ENCODE measurements around the gene ZBTB42. TPM values are rescaled to one million over a fixed set of nuclear protein-coding genes. Genes with fewer than 3 reads are reported as not detected.
"Not testable (repeated sequence)": the region's sequence is repeated elsewhere in the genome, so short reads cannot be mapped to it uniquely, and the experiment has no call there.

The ZBTB42 gene
- total and polyA plus RNA-seq, 4 experiments from 2014 or later: 2.0 to 12.3 (median 6.9) TPM

DNA sequence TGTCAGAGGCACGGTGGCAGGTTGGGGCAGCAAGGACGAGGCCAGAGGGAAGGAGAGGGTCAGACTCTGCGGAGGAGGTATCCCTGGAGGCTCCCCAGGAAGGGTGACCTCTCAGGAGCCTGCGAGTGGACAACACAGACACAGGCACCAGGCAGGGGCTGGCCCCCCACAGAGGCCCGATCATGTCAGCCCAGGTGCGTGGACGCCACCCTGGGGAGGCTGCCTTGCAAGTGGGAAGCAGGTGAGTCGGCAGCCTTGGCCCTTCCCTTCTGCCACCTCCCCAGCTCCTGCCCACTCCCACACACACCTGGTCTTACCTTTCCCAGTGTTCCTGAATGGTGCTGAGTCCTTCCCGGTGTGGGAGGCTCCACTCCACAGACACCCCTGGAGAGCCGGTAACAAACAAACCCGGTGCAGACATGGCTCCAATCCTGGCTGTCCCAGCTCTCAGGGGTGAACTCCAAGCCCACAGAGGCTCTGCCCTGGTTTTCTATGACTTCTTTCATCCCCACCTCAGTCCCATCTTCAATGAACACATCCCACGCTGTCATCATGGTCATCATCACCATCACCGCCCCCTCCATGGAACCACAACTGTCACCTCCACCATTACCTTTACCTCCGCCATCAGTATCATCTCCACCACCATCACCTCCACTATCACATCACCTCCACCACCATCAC, 5.2 kb downstream of the ZBTB42 start:
- Histone ChIP-seq H3K36me3 (ENCODE audit: insufficient read depth, low read length) (no peaks in the 10 kb centered on the region), H3K27me3 (ENCODE audit: insufficient read depth, low read length) (no peaks in the 10 kb centered on the region), H3K9me3 (ENCODE audit: control insufficient read depth in 1 of 2, low read length in 2 of 2) (no peaks in the 10 kb centered on the region), H3K27ac (ENCODE audit: low read depth, low read length) (no peak overlapping the region), H3K4me3 (ENCODE audit: low read length in 2 of 2) (no peak overlapping the region), H3K4me1 (ENCODE audit: insufficient read depth, low read length) (peaks cover 26% of the 10 kb centered on the region)
- intact Hi-C loops (cut with micrococcal nuclease): no loop called here
- H3K27ac Mint-ChIP-seq: peak overlapping the region in 2 of 7 donors; percentile 19 to 30
- H3K36me3 Mint-ChIP-seq: peaks cover 0 to 2% of the 10 kb centered on the region in 2 donors
- H3K4me3 Mint-ChIP-seq: no peak overlapping the region
- DNase-seq: peak in 1 of 5 donors; percentile 14
- ChIA-PET CTCF (ENCODE audit: partially characterized antibody) (interaction anchor here (1.7 kb wide), 1 partner anchor 20 kb away, joined by 5 read pairs; no protein-coding TSS in a partner anchor), POLR2A (ENCODE audit: partially characterized antibody) (no interaction called here)
- H3K4me1 Mint-ChIP-seq: peaks cover 4 to 32% (median 15%) of the 10 kb centered on the region in 4 donors
- no peaks in the 10 kb centered on the region for H3K27me3 Mint-ChIP-seq
- H3K9me3 Mint-ChIP-seq: no peaks in the 10 kb centered on the region

DNA sequence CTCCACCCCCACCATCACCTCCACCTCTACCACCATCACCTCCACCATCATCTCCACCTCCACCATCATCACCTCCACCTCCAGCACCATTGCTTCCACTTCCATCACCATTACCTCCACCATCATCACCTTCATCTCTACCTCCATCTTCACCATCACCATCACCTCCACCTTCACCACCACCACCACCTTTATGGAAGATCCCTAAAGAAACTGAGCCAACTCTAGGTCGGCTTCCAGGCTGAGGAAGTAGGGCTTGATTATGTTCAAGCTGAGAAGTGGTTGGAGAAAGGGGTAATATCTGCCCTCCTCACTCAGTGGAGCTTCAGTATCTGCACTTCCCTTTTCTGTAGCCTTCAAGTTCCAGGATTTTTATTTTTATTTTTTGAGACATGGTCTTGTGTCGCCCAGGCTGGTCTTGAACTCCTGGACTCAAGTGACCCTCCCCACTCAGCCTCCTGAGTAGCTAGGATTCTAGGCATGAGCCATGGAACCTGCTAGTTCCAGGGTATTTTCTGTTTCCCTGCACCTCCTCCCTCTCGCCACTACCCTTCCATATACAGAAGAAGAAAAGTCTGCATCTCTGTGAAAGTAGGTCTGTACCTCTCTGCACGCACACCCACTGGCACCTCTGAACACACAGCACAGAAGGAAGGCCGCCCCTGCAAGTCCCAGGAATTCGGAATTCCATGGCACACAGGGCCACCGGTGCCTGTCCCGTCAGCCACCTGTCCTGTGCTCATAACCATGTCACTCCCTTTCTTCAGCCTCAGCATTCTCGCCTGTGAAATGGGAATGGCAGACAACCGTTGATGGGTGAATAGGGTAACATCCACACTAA, 5.9 kb downstream of the ZBTB42 start:
- no peak overlapping the region for H3K4me3 Mint-ChIP-seq
- Histone ChIP-seq H3K4me3 (ENCODE audit: low read length in 2 of 2) (no peak overlapping the region), H3K4me1 (ENCODE audit: insufficient read depth, low read length) (peaks cover 20% of the 10 kb centered on the region), H3K27ac (ENCODE audit: low read depth, low read length) (no peak overlapping the region), H3K36me3 (ENCODE audit: insufficient read depth, low read length) (no peaks in the 10 kb centered on the region), H3K9me3 (ENCODE audit: control insufficient read depth in 1 of 2, low read length in 2 of 2) (no peaks in the 10 kb centered on the region), H3K27me3 (ENCODE audit: insufficient read depth, low read length) (no peaks in the 10 kb centered on the region)
- intact Hi-C loops (cut with micrococcal nuclease): no loop called here
- peaks cover 4 to 24% (median 11%) of the 10 kb centered on the region in 4 donors for H3K4me1 Mint-ChIP-seq
- CTCF ChIA-PET (ENCODE audit: partially characterized antibody): interaction anchor here (1.7 kb wide), 1 partner anchor 19 kb away, joined by 5 read pairs; no protein-coding TSS in a partner anchor
- DNase-seq: peak in 1 of 5 donors; percentile 11
- H3K9me3 Mint-ChIP-seq: no peaks in the 10 kb centered on the region
- POLR2A ChIA-PET (ENCODE audit: partially characterized antibody): no interaction called here
- peak overlapping the region in 3 of 7 donors; percentile 19 to 62 (median 30) for H3K27ac Mint-ChIP-seq
- H3K27me3 Mint-ChIP-seq: no peaks in the 10 kb centered on the region
- H3K36me3 Mint-ChIP-seq: peaks cover 0 to 2% of the 10 kb centered on the region in 2 donors

DNA sequence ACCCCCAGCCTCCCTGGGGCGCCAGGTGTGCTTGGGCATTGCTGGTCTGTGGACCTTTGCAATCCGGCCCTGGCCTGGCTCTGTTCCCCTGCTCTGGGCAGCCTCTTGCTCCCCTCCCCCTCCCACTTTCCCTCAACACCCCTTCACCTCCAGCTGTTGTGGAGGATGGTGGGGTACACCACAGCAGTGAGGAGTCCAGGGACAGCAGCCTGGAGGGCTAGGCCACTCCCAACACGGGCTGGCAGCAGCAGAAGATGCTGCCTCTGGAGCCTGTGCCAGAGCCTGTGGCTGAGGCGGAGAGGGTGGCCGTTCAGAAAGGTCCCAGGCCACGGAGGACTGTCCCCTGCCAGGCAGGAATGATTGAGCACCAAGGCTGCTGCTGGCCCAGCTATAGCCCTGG, 7.6 kb downstream of the ZBTB42 start:
- DNase-seq: no peak
- no peaks in the 10 kb centered on the region for H3K27me3 Mint-ChIP-seq
- ChIA-PET POLR2A (ENCODE audit: partially characterized antibody) (no interaction called here), CTCF (ENCODE audit: partially characterized antibody) (no interaction called here)
- Histone ChIP-seq H3K4me1 (ENCODE audit: insufficient read depth, low read length) (peaks cover 10% of the 10 kb centered on the region), H3K27ac (ENCODE audit: low read depth, low read length) (no peak overlapping the region), H3K27me3 (ENCODE audit: insufficient read depth, low read length) (no peaks in the 10 kb centered on the region), H3K4me3 (ENCODE audit: low read length in 2 of 2) (no peak overlapping the region), H3K9me3 (ENCODE audit: control insufficient read depth in 1 of 2, low read length in 2 of 2) (no peaks in the 10 kb centered on the region), H3K36me3 (ENCODE audit: insufficient read depth, low read length) (no peaks in the 10 kb centered on the region)
- intact Hi-C loops (cut with micrococcal nuclease): no loop called here
- no peaks in the 10 kb centered on the region for H3K9me3 Mint-ChIP-seq
- H3K4me1 Mint-ChIP-seq: peaks cover 3 to 11% (median 7%) of the 10 kb centered on the region in 4 donors
- no peak overlapping the region for H3K4me3 Mint-ChIP-seq
- H3K27ac Mint-ChIP-seq: no peak overlapping the region
- no peaks in the 10 kb centered on the region for H3K36me3 Mint-ChIP-seq

DNA sequence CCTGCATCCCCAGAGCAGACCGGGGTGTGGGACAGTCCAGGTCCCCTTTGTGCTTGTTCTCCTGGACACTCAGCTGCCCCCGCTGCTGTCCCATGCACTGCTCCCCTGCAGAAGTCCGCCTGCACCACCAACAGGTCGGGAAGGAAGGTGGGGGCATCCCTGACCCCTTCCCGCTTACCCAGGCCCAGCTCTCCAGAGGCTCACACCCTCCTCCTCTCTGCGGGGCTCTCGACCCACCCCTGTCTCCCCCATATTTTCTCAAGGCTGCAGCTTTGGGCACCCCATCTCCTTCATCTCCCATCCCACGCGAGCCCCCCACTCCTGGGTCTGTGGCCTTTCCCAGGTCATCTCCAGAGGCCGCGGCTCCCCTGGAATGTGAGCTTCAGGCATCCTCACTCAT, 9.4 kb downstream of the ZBTB42 start:
- Histone ChIP-seq H3K36me3 (ENCODE audit: insufficient read depth, low read length) (no peaks in the 10 kb centered on the region), H3K27ac (ENCODE audit: low read depth, low read length) (no peak overlapping the region), H3K4me1 (ENCODE audit: insufficient read depth, low read length) (peaks cover 16% of the 10 kb centered on the region), H3K27me3 (ENCODE audit: insufficient read depth, low read length) (no peaks in the 10 kb centered on the region), H3K4me3 (ENCODE audit: low read length in 2 of 2) (no peak overlapping the region), H3K9me3 (ENCODE audit: control insufficient read depth in 1 of 2, low read length in 2 of 2) (no peaks in the 10 kb centered on the region)
- H3K9me3 Mint-ChIP-seq: no peaks in the 10 kb centered on the region
- no peak overlapping the region for H3K4me3 Mint-ChIP-seq
- no peaks in the 10 kb centered on the region for H3K27me3 Mint-ChIP-seq
- POLR2A ChIA-PET (ENCODE audit: partially characterized antibody): interaction anchor here (2.8 kb wide), 1 partner anchor 9 kb away, joined by 16 read pairs; the partner anchor contains the start of gene ZBTB42
- CTCF ChIA-PET (ENCODE audit: partially characterized antibody): no interaction called here
- peaks cover 9 to 18% (median 12%) of the 10 kb centered on the region in 4 donors for H3K4me1 Mint-ChIP-seq
- peak in 1 of 5 donors; percentile 21 for DNase-seq
- H3K36me3 Mint-ChIP-seq: no peaks in the 10 kb centered on the region
- intact Hi-C loops (cut with micrococcal nuclease): no loop called here
- no peak overlapping the region for H3K27ac Mint-ChIP-seq

- DNase-seq: no peak
- H3K9me3 ChIP-seq (ENCODE audit: control insufficient read depth in 1 of 2, low read length in 2 of 2): no peaks in the 10 kb centered on the region
- no peak overlapping the region for H3K4me3 ChIP-seq (ENCODE audit: low read length in 2 of 2)
- H3K36me3 Mint-ChIP-seq: no peaks in the 10 kb centered on the region
- no peaks in the 10 kb centered on the region for H3K27me3 ChIP-seq (ENCODE audit: insufficient read depth, low read length)
- H3K27me3 Mint-ChIP-seq: no peaks in the 10 kb centered on the region
- H3K4me1 ChIP-seq (ENCODE audit: insufficient read depth, low read length): peaks cover 29% of the 10 kb centered on the region
- intact Hi-C loops (cut with micrococcal nuclease): no loop called here
- peak overlapping the region in 2 of 7 donors; percentile 18 to 68 for H3K27ac Mint-ChIP-seq
- H3K4me3 Mint-ChIP-seq: no peak overlapping the region
- H3K36me3 ChIP-seq (ENCODE audit: insufficient read depth, low read length): no peaks in the 10 kb centered on the region
- CTCF ChIA-PET (ENCODE audit: partially characterized antibody): interaction anchor here (1.5 kb wide), 1 partner anchor 45 kb away, joined by 5 read pairs; no protein-coding TSS in a partner anchor
- H3K9me3 Mint-ChIP-seq: no peaks in the 10 kb centered on the region
- no peak overlapping the region for H3K27ac ChIP-seq (ENCODE audit: low read depth, low read length)
- POLR2A ChIA-PET (ENCODE audit: partially characterized antibody): no interaction called here
- peaks cover 12 to 35% (median 19%) of the 10 kb centered on the region in 4 donors for H3K4me1 Mint-ChIP-seq
These were observed 12.4 kb downstream of the ZBTB42 start for GRCh38 chr14:104813286-104813685.

DNA sequence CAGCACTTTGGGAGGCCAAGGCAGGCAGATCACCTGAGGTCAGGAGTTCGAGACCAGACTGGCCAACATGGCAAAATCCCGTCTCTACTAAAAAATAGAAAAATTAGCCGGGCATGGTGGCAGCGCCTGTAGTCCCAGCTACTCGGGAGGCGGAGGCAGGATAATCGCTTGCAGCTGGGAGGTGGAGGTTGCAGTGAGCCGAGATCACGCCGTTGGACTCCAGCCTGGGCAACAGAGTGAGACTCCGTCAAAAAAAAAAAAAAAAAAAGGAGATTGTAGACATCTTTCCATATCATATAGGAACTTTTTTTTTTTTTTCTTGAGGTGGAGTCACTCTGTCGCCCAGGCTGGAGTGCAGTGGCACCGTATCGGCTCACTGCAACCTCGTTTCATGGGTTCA, 13.8 kb downstream of the ZBTB42 start:
- CTCF ChIA-PET (ENCODE audit: partially characterized antibody); H3K36me3 ChIP-seq (ENCODE audit: insufficient read depth, low read length); intact Hi-C loops (cut with micrococcal nuclease); H3K36me3 Mint-ChIP-seq; DNase-seq; H3K4me3 ChIP-seq (ENCODE audit: low read length in 2 of 2); POLR2A ChIA-PET (ENCODE audit: partially characterized antibody); H3K9me3 Mint-ChIP-seq; H3K9me3 ChIP-seq (ENCODE audit: control insufficient read depth in 1 of 2, low read length in 2 of 2); H3K27me3 Mint-ChIP-seq; H3K27me3 ChIP-seq (ENCODE audit: insufficient read depth, low read length): not testable (repeated sequence)
- Mint-ChIP-seq H3K4me3 (peak overlapping the region; percentile 84 to 95 (median 90)), H3K27ac (peak overlapping the region; percentile 60 to 97 (median 91)), H3K4me1 (peaks cover 12 to 35% (median 19%) of the 10 kb centered on the region in 4 donors)
- H3K4me1 ChIP-seq (ENCODE audit: insufficient read depth, low read length): peaks cover 29% of the 10 kb centered on the region
- H3K27ac ChIP-seq (ENCODE audit: low read depth, low read length): peak overlapping the region; percentile 78

- Histone ChIP-seq H3K36me3 (ENCODE audit: insufficient read depth, low read length) (no peaks in the 10 kb centered on the region), H3K4me1 (ENCODE audit: insufficient read depth, low read length) (peaks cover 29% of the 10 kb centered on the region), H3K27me3 (ENCODE audit: insufficient read depth, low read length) (no peaks in the 10 kb centered on the region), H3K27ac (ENCODE audit: low read depth, low read length) (peak overlapping the region; percentile 78), H3K9me3 (ENCODE audit: control insufficient read depth in 1 of 2, low read length in 2 of 2) (no peaks in the 10 kb centered on the region), H3K4me3 (ENCODE audit: low read length in 2 of 2) (peak overlapping the region; percentile 65 to 86)
- H3K9me3 Mint-ChIP-seq: no peaks in the 10 kb centered on the region
- peaks cover 12 to 35% (median 19%) of the 10 kb centered on the region in 4 donors for H3K4me1 Mint-ChIP-seq
- H3K4me3 Mint-ChIP-seq: peak overlapping the region; percentile 87 to 95 (median 90)
- no peaks in the 10 kb centered on the region for H3K36me3 Mint-ChIP-seq
- peak overlapping the region; percentile 85 to 96 (median 93) for H3K27ac Mint-ChIP-seq
- ChIA-PET CTCF (ENCODE audit: partially characterized antibody) (no interaction called here), POLR2A (ENCODE audit: partially characterized antibody) (interaction anchor here (0.8 kb wide), 1 partner anchor 674 kb away, joined by 3 read pairs; no protein-coding TSS in a partner anchor)
- no peaks in the 10 kb centered on the region for H3K27me3 Mint-ChIP-seq
- DNase-seq: no peak
- intact Hi-C loops (cut with micrococcal nuclease): no loop called here
These were observed 15.6 kb downstream of the ZBTB42 start for GRCh38 chr14:104816616-104816884.
